GM12878 (cell line): Measurements from ENCODE around the gene CAMP. TPM values are rescaled to one million over a fixed set of nuclear protein-coding genes. Genes with fewer than 3 reads are reported as not detected.

Source experiments
- ATAC-seq: fragments of 200-7000 bp; cut with Tn5 transposase; 3 replicates; pipeline ENCODE4 v1.9.1; 2020; ENCODE audit warnings: mild to moderate bottlenecking, moderate library complexity
- BruUV-seq: library from RNA; stranded (reverse); fragments of 400-500 nt; replicated peaks from 2 replicates; lab custom pipeline; 2021; lab: Mats Ljungman, UMichigan
- CTCF ChIA-PET: fragments of 300-600 bp; sonication (Branson Sonifier 250); formaldehyde crosslinking; extraction: SDS; loops from one replicate; lab custom pipeline; 2021; ENCODE audit warnings: inconsistent platforms; lab: Yijun Ruan, JAX
- POLR2A ChIA-PET: fragments of 350-600 bp; formaldehyde crosslinking; extraction: SDS; loops from one replicate; lab custom pipeline; 2021; ENCODE audit warnings: inconsistent platforms; lab: Charles Lee
- RAD21 ChIA-PET: fragments of 300-600 bp; sonication (Branson Sonifier 250); formaldehyde crosslinking; loops from one replicate; lab custom pipeline; 2023; ENCODE audit warnings: antibody characterized with exemption; ENCODE audit not compliant: unreplicated experiment; lab: Charles Lee
- SMC1A ChIA-PET: fragments of 300-600 bp; sonication (Branson Sonifier 250); formaldehyde crosslinking; loops from one replicate; lab custom pipeline; 2023; ENCODE audit not compliant: unreplicated experiment, uncharacterized antibody; lab: Charles Lee
- DNase-seq: peaks from one replicate; pipeline ENCODE4 v3.0.0-alpha.2; 2011; ENCODE audit warnings: low read depth, low spot score
- FAIRE-seq: peaks from 3 replicates; lab custom pipeline; 2011; peaks lifted over from hg19 to GRCh38; lab: Jason Lieb, UNC
- H2AFZ ChIP-seq: 2 replicates; pipeline ENCODE4 v1.6.0; 2011; ENCODE audit warnings: low read depth, low read length, control low read depth; ENCODE audit not compliant: control insufficient read depth
- H3K27ac ChIP-seq: 2 replicates; pipeline ENCODE4 v1.5.1; 2011; ENCODE audit warnings: control low read depth; ENCODE audit not compliant: control insufficient read depth, insufficient read depth
- H3K27me3 ChIP-seq, 2 experiments: replicated peaks in 1 of 2; 2 replicates each; pipeline versions ENCODE4 v1.6.0 to v1.6.1; 2011; ENCODE audit warnings: low read length in 1 of 2; ENCODE audit not compliant: control insufficient read depth in 2 of 2, insufficient read depth in 2 of 2
- H3K36me3 ChIP-seq, 2 experiments: 2 replicates each; pipeline ENCODE4 v1.5.1; 2011; ENCODE audit warnings: low read length in 1 of 2; ENCODE audit not compliant: control insufficient read depth in 2 of 2, insufficient read depth in 2 of 2
- H3K4me1 ChIP-seq: 2 replicates; pipeline ENCODE4 v1.6.1; 2011; ENCODE audit warnings: mild to moderate bottlenecking, low read length, moderate library complexity, mixed read lengths; ENCODE audit not compliant: control insufficient read depth, insufficient read depth
- H3K4me2 ChIP-seq: 2 replicates; pipeline ENCODE4 v1.6.0; 2011; ENCODE audit warnings: control low read depth; ENCODE audit not compliant: control insufficient read depth, insufficient read depth
- H3K4me3 ChIP-seq: fragments of 200-600 bp; sonication (generic); 2 replicates; pipeline ENCODE4 v1.5.1; 2016
- H3K79me2 ChIP-seq: 2 replicates; pipeline ENCODE4 v1.6.0; 2011; ENCODE audit warnings: low read length; ENCODE audit not compliant: control insufficient read depth, insufficient read depth
- H3K9ac ChIP-seq: 2 replicates; pipeline ENCODE4 v1.8.0; 2011; ENCODE audit warnings: low read length, control low read depth, mixed read lengths; ENCODE audit not compliant: control insufficient read depth, insufficient read depth
- H3K9me3 ChIP-seq: replicated peaks from 3 replicates; pipeline ENCODE4 v1.5.1; 2011; ENCODE audit warnings: mild to moderate bottlenecking, low read length; ENCODE audit not compliant: control insufficient read depth, insufficient read depth
- H4K20me1 ChIP-seq: 2 replicates; pipeline ENCODE4 v1.6.0; 2011; ENCODE audit not compliant: control insufficient read depth, insufficient read depth
- BACH1 ChIP-seq: fragments of 450-650 bp; IDR thresholded peaks from 2 replicates; pipeline ENCODE4 v1.6.1; 2017; ENCODE audit warnings: mild to moderate bottlenecking, borderline replicate concordance
- BRCA1 ChIP-seq: IDR thresholded peaks from 2 replicates; pipeline ENCODE4 v1.6.1; 2011; ENCODE audit warnings: low read depth, low read length, improper control_type of control experiment
- CBX5 ChIP-seq: sonication (generic); IDR thresholded peaks from 2 replicates; pipeline ENCODE4 v1.6.1; 2016; ENCODE audit warnings: low read depth, moderate library complexity, mild to moderate bottlenecking, inconsistent platforms
- DPF2 ChIP-seq: fragments of 450-650 bp; IDR thresholded peaks from 2 replicates; pipeline ENCODE4 v1.6.1; 2017; ENCODE audit warnings: mild to moderate bottlenecking
- EED ChIP-seq: sonication (generic); IDR thresholded peaks from 2 replicates; pipeline ENCODE4 v1.6.1; 2016; ENCODE audit warnings: antibody characterized with exemption, low read depth
- HDAC6 ChIP-seq: fragments of 200-600 bp; sonication (generic); IDR thresholded peaks from one replicate; pipeline ENCODE4 v1.8.0; 2017; ENCODE audit warnings: antibody characterized with exemption; ENCODE audit not compliant: unreplicated experiment
- KDM1A ChIP-seq: fragments of 200-600 bp; sonication (generic); IDR thresholded peaks from 2 replicates; pipeline ENCODE4 v1.6.1; 2016; ENCODE audit warnings: borderline replicate concordance
- MAX ChIP-seq: IDR thresholded peaks from 2 replicates; pipeline ENCODE4 v1.6.1; 2012; ENCODE audit warnings: low read depth, low read length, improper control_type of control experiment
- MEF2B ChIP-seq: fragments of 450-650 bp; IDR thresholded peaks from 2 replicates; pipeline ENCODE4 v1.6.1; 2018; ENCODE audit warnings: mild to moderate bottlenecking, moderate library complexity; ENCODE audit not compliant: partially characterized antibody, poor library complexity, severe bottlenecking
- MXI1 ChIP-seq: fragments of 150-350 bp; IDR thresholded peaks from 2 replicates; pipeline ENCODE4 v1.6.1; 2011; ENCODE audit warnings: low read depth, mild to moderate bottlenecking, inconsistent platforms, low read length, improper control_type of control experiment
- WGBS: methylation state at CpG from one replicate; pipeline ENCODE4 v1.1.6; 2016; ENCODE audit warnings: low lambda C conversion rate; ENCODE audit not compliant: insufficient replicate concordance, insufficient coverage; ENCODE audit errors: missing lambda C conversion rate; 5-methylcytosine and 5-hydroxymethylcytosine counted together
- in situ Hi-C: fragments of 300-500 bp; cut with MboI; formaldehyde crosslinking; loops from 9 replicates; pipeline ENCODE4 v1.14.3; 2018; ENCODE audit warnings: mixed read lengths
- intact Hi-C: fragments of 100-400 bp; cut with micrococcal nuclease; formaldehyde crosslinking; loops from one replicate; pipeline ENCODE4 v1.14.2; 2022; ENCODE audit not compliant: unreplicated experiment
- polyA plus RNA-seq, 11 experiments: library from polyadenylated mRNA; depleted of rRNA in 4 of 11; unstranded in 6 of 11; stranded (reverse) in 5 of 11; fragments of >200 nt; fragmentation: Nextera tagmentation in 4 of 11; fragmentation: Illumina TruSeq in 1 of 11; extraction: Ambion mirVana in 4 of 11; extraction: Trizol in 1 of 11; gene quantifications; 1 replicate in 1 of 11; 2 replicates in 10 of 11; pipeline versions ENCODE4 v1.2.1 to v1.2.3, GENCODE V29; 2011 to 2016; ENCODE audit warnings: inconsistent platforms in 2 of 11, missing spikeins in 2 of 11, low read depth in 1 of 11
- total RNA-seq, 4 experiments: library from RNA; depleted of rRNA in 3 of 4; stranded (reverse); fragments of >200 nt in 3 of 4; fragmentation: Illumina TruSeq in 1 of 4; extraction: Trizol in 1 of 4; gene quantifications; 2 replicates each; pipeline versions ENCODE4 v1.2.1 to v1.2.3, GENCODE V29; 2013 to 2021
- TF ChIP-seq, protein P1 (sequence below), 3 experiments: IDR thresholded peaks in 2 of 3; conservative IDR thresholded peaks in 1 of 3; 2 replicates each; pipeline ENCODE4 v1.5.1; 2011; ENCODE audit warnings: low read depth in 3 of 3, low read length in 3 of 3, mild to moderate bottlenecking in 3 of 3, control low read depth in 2 of 3, moderate library complexity in 2 of 3, inconsistent platforms in 1 of 3, mixed read lengths in 1 of 3; ENCODE audit not compliant: control insufficient read depth in 2 of 3, insufficient read depth in 1 of 3; ENCODE audit errors: extremely low read depth in 1 of 3
- TF ChIP-seq, protein P2 (sequence below): IDR thresholded peaks from 2 replicates; pipeline ENCODE4 v1.6.1; 2011; ENCODE audit warnings: borderline replicate concordance, low read depth, mild to moderate bottlenecking, moderate library complexity, low read length; ENCODE audit not compliant: insufficient read depth, poor library complexity, severe bottlenecking

CAMP gene
- total and polyA plus RNA-seq, 10 of the 15 experiments (the other 5 are each of a cell fraction or from before 2014, with no cell fraction given): 0.76 to 34.3 (median 7.6) TPM

DNA sequence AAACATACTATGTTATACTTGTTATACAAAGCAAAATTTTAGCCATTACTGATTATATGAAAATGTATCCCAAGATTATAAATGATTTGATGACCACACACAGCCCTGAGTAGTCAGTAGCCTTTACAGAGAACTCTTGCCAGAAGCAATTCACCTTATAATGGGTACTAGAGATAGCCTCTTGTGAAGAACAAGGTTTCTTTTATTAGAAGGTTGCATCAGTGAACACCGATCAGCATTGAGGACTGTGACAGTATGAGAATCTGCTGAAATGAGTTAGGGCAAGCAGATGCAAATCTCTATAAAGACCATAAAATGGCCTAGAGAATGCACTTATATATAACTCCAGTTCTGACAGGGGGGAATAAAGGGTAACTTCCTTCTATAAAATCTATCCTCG lies 45.2 kb upstream of the CAMP start:
- ATAC-seq: no peak
- RAD21 ChIA-PET: no interaction called here
- peaks cover 20% of the 10 kb centered on the region for H3K79me2 ChIP-seq

More for the DNA sequence above, 45.2 kb upstream of the CAMP start:
- no peak for TF ChIP-seq HDAC6
- TF ChIP-seq KDM1A: no peak
- TF ChIP-seq, protein P1, sequence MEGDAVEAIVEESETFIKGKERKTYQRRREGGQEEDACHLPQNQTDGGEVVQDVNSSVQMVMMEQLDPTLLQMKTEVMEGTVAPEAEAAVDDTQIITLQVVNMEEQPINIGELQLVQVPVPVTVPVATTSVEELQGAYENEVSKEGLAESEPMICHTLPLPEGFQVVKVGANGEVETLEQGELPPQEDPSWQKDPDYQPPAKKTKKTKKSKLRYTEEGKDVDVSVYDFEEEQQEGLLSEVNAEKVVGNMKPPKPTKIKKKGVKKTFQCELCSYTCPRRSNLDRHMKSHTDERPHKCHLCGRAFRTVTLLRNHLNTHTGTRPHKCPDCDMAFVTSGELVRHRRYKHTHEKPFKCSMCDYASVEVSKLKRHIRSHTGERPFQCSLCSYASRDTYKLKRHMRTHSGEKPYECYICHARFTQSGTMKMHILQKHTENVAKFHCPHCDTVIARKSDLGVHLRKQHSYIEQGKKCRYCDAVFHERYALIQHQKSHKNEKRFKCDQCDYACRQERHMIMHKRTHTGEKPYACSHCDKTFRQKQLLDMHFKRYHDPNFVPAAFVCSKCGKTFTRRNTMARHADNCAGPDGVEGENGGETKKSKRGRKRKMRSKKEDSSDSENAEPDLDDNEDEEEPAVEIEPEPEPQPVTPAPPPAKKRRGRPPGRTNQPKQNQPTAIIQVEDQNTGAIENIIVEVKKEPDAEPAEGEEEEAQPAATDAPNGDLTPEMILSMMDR (IDR thresholded peaks at IDR 0.05 in 2 of 3, conservative IDR thresholded peaks at IDR 0.05 in 1 of 3; ENCODE audit: control insufficient read depth in 2 of 3, extremely low read depth in 1 of 3, insufficient read depth in 1 of 3, low read depth in 3 of 3, low read length in 3 of 3): no peak
- TF ChIP-seq, protein P2, sequence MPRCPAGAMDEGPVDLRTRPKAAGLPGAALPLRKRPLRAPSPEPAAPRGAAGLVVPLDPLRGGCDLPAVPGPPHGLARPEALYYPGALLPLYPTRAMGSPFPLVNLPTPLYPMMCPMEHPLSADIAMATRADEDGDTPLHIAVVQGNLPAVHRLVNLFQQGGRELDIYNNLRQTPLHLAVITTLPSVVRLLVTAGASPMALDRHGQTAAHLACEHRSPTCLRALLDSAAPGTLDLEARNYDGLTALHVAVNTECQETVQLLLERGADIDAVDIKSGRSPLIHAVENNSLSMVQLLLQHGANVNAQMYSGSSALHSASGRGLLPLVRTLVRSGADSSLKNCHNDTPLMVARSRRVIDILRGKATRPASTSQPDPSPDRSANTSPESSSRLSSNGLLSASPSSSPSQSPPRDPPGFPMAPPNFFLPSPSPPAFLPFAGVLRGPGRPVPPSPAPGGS: no peak
- no peak for TF ChIP-seq BACH1
- no peak for TF ChIP-seq BRCA1
- TF ChIP-seq MEF2B: no peak
- no peak for TF ChIP-seq MXI1
- TF ChIP-seq DPF2: no peak
- no peak for TF ChIP-seq EED
- no peak for TF ChIP-seq CBX5
- TF ChIP-seq MAX: no peak
- WGBS: 76% methylated on average over 2 of the region's 2 CpGs
- POLR2A ChIA-PET: interaction anchor here (2.4 kb wide), 1 partner anchor 10 kb away, joined by 11 read pairs; the partner anchor contains the start of gene CDC25A
- Histone ChIP-seq H3K27me3 (no peaks in the 10 kb centered on the region), H3K9ac (no peak overlapping the region), H3K4me2 (no peak overlapping the region), H3K4me1 (no peaks in the 10 kb centered on the region; the same call in 1 of the 2 replicates), H3K9me3 (no peaks in the 10 kb centered on the region), H3K27ac (no peak overlapping the region), H2AFZ (no peak overlapping the region), H3K36me3 (peaks cover 16 to 49% of the 10 kb centered on the region in 2 experiments), H4K20me1 (no peaks in the 10 kb centered on the region), H3K4me3 (no peak overlapping the region)
- intact Hi-C loops (no loop called here), in situ Hi-C loops (no loop called here)
- SMC1A ChIA-PET: interaction anchor here (1.0 kb wide), 1 partner anchor 9 kb away, joined by 3 read pairs; no protein-coding TSS in a partner anchor
- BruUV-seq: no TSS peak
- CTCF ChIA-PET: interaction anchor here (1.1 to 2.2 kb wide), 2 partner anchors 17 to 258 kb away, joined by 3 to 6 read pairs; no protein-coding TSS in a partner anchor
- FAIRE-seq (no peak), DNase-seq (no peak)
